ENCODE measurements around the gene GYS2.
"Not testable (repeated sequence)": the region's sequence is repeated elsewhere in the genome, so short reads cannot be mapped to it uniquely, and the experiment has no call there.

The GYS2 gene

DNA sequence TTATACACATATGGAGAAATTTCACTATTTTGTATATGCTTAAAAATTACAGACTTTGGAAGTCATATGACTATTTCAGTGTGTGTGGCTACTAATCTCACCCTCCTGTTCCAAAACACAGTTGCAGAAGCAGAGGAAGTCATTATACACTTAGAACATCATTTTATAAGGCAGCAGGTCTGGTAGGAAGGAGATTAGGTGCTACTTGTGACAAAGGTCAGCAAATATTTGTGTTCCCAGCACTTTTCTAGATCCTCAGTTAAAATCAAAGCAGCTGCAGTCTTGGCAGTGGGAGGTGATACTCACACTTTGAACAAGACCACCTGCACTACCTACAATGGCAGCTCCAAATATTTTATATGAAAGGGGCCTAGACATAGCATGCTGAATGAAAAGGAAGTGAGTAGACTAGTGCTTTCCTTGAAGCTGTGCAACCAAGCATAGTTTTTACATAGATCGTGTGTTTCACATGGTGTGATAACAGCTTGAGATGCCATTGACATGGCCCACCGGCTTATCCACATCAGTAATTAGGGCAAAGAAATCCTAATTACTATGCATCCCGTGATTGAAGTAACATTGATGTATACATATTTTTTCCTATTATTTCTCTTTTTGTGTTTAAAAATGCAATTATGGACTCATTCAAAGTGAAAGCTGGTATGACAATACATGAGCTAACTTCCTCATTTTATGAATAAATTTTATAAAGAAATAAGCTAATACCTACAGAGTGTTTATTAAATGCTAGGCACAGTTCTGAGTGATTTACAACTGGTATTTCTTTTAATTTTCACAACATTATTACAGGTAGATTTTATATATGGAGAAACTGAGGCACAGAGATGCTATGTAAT, 5.3 kb downstream of the GYS2 start:
- peak; percentile 6 for DNase-seq

DNA sequence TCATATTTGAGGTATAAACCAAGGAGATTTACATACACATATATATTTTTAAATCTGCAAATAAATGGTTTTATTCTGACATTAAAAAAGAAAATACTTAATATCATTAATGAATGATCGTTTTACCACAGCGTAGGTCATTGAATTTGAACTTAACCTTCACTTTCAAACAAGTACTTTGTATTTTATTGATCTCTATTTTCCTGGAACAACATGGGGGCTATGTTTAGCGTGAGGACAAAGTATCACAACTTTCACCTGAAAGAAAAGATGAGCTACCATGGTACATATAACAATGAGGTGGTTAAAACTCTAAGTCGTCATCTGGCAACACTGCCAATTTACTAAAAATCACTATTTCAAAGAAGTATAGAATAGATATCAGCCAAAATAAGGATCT, 6.0 kb downstream of the GYS2 start:
- DNase-seq: no peak

DNA sequence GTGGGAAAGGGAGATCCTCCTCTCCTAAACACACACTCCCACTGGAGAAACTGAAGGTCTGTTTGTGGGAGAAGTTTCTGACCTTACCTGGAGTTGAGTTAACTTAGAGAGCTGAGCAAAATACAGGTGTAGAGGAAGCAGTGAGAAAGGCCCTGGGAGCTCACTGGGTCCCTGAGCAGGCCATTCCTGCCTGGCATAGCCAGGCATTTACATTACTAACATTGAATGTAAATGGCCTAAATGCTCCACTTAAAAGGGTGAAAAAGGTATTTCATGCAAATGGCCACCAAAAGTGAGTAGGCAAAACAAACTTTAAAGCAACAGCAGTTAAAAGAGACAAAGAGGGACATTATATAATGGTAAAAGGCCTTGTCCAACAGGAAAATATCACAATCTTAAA, 9.3 kb downstream of the GYS2 start:
- DNase-seq: not testable (repeated sequence)

DNA sequence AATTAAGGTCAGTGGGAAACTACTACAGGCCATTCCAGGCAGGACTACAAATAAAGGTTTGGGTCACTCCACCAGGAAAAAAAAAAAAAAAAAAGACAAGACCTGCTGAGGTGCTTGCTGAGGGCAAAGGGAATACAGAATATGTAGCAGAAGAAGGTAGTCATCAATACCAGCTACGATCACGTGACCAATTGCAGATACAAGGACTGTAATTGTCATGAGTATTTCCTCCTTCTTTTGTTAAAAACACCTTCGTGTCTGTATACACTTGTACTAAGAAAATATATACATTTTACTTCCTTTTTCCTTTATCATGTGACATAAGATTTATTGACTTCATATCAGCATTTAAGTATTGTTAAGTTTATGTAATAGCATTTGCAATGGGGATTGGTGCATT, 19.2 kb downstream of the GYS2 start:
- no peak for DNase-seq

DNA sequence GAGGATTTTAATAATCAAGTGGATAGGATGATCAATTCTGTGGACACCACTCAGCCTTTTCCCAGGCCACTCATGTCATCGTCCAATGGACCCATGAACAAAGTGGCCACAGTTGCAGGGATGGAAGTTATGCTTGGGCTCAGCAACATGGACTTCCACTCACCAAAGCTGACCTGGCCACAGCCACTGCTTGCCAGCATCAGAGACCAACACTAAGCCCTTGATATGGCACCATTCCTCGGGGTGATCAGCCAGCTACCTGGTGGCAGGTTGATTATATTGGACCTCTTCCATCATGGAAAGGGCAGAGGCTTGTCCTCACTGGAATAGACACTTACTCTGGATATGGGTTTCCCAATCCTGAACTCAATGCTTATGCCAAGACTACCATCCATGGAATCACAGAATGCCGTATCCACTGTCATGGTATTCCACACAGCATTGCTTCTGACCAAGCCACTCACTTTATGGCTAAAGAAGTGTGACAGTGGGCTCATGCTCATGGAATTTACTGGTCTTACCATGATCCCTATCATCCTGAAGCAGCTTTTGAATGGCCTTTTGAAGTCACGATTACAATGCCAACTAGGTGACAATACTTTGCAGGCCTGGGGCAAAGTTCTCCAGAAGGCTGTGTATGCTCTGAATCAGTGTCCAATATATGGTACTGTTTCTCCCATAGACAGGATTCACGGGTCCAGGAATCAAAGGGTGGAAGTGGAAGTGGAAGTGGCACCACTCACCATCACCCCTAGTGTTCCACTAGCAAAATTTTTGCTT, 20.1 kb downstream of the GYS2 start:
- DNase-seq: not testable (repeated sequence)

DNA sequence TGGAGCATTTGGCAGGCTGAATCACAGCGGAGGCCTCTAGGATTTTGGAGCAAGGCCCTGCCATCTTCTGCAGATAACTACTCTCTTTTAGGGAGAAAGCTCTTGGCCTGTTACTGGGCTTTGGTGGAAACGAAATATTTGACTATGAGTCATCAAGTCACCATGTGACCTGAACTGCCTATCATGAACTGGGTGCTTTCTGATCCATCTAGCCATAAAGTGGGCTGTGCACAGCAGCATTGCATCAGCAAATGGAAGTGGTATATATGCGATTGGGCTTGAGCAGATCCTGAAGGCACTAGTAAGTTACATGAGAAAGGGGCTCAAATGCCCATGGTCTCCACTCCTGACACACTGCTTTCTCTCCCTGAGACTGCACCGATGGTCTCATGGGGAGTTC, 21.1 kb downstream of the GYS2 start:
- no peak for DNase-seq

DNA sequence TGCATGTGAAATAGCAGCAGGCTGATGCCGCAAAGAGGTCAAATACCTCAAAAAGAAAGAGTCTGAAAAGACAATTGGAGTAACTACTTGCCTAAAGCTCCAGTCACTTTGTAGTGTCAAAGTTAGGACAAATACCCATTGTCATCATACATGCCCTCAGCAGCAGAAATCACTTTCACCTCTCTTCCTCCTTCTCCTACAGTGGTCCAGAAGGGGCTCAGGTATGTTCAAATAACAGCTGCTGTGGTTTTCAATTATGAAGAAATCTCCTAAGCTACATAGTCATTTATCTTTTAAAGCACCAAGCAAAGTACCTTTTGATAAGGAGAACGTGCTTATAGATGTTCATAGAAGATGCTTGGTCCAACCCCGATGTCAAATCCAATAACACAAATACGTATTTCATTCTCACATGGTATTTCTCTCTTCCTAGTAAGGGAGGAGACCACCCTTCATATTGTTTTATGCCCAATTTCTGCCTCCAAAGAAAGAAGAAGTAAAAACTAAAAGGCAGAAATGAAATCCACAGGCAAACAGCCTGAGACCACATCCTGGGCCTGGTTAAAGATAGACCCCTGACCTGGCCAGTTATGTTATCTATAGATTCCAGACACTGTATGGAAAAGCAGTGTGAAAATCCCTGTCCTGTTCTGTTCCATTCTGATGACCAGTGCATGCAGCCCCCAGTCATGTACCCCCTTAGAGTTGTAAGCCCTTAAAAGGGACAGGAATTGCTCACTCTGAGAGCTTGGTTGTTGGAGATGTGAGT, 23.7 kb downstream of the GYS2 start:
- no peak for DNase-seq

DNA sequence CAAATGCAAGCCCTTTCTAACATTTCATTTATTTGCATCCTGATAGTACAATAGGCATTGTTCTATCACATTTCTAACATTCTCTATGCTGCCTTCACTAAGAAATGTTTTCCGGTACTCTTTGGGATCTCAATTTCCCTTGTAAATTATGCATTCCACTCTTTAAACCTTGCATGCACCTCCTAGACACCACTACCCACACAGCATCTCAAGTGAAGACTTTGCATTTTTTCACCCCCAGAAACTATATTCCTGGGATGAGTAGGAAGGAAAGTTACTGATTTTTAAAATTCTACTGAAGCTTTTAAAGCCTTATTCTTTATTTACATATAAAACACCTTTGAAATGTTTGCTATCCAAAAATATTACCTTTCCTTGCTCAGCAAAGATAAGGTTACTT, 27.1 kb downstream of the GYS2 start:
- no peak for DNase-seq

DNA sequence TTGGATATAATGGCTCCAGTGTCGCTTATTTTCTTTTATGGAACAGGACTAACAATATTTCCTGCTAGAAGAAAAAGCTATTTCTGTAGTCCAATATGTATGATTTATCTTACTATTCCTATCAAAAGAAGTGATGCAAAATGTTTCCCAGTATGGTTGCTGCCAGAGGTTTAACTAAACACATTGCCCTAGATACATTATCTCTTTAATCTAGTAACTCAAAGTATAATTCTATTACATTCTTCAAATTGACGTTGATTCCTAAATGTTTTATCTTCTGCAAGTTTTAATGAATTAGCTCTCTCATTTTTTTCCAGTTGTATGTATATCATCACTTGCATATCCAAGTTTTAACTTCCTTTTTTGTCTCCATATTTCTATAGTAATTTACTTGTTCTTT, 28.2 kb downstream of the GYS2 start:
- DNase-seq: no peak

DNA sequence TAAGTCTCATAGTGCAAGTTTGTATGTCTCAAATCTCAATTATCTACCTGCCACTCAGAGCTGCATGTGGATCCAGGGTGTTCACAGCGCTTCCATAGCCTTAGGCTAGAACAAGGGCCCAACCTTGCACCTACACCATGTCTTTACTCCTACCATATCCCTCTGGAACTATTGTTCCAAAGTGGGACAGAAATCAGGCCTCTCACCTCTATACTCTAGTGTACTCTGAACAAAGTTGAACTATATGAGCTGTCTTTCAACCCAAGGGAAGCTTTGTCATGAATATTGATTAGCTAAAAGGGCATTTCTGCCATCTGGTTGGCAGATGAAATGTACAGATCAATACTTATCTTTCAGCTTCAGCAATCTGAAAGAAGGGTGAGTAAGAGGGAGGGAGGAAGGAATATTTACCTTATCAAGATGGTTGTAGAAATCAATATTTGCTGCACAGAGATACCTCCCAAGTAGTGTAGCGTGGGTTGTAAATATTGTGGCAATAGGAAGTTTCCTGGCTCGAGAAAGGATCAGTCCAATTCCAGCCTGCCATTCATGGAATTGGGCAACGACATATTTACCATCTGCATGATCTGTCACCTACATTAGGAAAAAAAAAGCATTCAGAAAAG, 30.8 kb downstream of the GYS2 start:
- DNase-seq: no peak

DNA sequence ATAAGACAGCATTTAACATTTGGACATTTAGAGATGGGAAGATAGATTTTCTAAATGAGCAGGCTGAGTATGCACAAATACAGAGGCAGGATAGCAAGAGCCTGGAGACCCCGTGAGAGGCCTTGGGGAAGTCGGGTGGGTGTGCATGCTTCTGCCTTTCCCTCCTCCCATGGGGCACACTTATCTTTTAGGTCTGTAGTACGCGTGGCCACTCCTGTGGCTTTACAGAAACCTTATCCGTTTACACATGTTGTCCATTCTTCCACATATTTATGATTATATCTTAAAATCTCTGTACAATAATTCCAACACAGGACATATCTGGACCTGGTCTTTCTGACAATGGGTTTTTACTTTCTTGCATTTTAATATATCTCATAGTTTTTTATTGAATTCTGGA, 33.6 kb downstream of the GYS2 start:
- DNase-seq: no peak

DNA sequence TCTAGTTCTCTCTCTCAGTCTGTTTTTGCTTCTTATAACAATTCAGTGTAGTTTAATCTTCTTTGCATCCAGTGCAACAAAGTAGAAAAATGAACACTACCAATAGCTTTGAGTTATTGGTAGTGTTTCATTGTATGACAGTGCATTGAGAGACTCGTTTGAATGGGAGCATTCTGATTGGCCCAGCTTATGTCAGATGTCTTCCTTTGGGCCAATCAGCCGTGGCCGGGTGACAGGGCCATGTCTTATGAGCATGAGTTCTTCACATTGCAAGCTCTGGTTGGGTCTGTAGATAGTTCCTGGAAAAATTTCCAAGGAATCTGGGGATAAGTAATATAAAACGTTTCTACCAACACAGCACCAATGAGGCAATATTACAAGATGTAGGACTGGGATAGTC, 36.5 kb downstream of the GYS2 start:
- DNase-seq: no peak

DNA sequence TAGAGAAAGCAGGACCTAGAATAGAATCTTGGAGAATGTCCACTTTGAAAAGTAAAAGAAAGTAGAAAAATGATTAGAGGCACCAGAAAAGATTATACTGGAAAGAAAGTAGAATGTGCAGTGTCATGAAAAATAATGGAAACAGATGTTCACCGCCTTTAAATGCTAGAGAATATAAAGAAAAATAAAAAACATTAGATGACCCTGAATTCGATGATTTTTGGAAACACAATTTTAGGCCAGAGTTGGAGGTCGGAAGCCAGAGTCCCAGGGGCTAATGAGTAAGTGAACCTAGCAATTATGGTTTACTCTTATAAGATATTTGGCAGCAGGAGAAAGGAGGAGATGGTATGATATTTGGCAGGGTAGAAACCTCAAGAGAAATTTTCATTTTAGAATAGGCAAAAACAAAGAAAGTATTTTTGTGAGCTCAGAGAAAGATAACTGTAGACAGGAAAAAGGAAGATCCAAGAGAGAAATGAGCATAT, 37.7 kb downstream of the GYS2 start:
- no peak for DNase-seq

DNA sequence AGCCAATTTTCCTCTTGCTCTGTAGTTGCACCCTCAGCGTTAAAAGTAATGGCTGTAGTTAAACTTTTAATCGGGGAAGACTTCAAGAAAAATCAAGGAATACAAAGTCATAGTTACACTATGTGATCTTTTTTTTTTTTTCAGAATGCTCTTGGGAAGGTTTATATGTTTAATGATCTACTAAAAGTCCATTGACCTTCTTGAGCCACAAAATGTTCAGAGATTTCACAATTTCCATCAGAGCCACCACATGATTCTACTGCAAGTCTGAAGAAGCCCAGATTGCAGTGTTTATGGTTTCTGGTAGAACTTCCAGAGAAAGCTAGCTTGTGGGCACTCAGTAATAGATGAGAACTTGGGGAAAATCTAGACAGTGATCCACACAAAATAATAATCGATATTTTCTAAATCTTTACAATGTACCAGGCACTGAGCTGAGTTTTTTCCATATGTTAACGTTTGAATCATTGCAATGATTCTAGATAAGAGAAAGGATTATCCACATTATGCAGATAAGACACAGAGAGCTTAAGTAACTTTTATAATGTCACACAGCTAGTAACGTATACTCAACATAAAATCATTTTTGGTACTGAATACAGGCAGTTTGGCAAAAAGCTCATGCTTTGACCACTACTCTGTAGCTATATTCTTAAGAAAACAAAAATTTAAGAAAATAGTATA, 38.3 kb downstream of the GYS2 start:
- no peak for DNase-seq

DNA sequence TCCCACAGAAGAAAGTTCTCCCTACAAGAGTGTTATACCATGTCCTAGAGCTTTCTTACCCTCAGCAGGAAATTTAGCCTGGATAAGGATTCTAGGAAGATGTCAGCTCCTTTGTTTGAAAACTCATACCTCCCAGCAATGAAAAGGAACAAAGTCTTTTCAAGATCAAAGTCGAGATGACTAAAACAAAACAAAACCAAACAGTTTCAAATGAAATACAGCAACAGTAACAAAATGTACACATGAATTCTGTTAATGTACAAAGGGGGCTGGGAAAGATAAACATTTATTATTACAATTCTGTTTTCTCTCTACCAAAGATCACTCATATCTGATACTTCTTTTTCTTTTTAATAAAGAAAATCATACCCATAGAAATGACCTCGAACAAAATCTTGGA, 41.8 kb downstream of the GYS2 start:
- DNase-seq: no peak

DNA sequence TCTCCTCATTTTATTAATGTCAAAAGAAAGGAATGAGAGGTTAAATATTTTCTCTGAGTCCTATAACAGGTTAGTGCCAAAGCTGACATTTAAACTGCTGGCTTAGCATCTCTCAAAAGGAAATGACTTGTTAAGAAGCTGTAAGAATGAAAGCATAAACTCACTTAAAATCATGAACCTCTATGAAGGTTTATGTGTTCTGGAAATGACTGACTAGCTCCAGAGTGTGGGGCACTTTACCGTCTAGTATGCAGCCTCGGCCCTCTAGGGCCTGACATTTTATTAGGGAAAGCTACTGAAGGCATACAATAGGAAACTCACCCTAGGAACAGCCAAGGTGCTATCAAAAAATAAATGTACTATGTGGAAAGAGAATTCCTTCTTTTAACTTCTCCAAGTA, 43.5 kb downstream of the GYS2 start:
- DNase-seq: no peak

DNA sequence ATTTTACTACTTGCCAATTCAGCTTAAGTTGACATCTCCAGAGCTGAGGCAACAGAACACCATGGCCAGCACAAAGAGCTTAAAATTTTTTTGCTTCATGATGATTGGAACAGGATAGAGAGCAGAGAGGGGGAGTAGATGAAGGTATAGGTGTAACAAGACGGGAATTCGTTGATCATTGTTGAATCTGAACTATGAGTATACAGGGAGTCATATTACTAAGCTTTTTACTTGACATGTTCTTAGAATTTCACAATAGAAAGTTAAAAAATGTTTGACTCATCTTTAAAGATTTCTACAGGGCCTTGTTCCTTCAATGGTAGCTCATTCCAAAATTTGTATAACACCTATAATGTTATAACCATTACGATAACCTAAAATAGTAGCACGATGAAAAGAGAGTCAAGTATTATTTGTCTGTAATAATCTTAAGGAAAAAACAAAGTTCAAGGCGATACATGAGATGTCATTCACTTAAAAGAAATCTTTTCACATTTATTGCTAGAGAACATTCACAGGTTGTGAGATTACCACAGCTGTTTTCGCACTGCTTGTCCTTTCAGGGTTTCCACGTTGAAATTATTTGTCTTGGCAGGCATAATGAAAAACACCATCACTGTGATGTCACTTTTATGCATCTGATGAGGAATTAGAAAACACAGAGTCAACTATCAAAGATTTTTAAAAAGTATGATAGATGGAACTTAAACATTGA, 44.6 kb downstream of the GYS2 start:
- DNase-seq: no peak

DNA sequence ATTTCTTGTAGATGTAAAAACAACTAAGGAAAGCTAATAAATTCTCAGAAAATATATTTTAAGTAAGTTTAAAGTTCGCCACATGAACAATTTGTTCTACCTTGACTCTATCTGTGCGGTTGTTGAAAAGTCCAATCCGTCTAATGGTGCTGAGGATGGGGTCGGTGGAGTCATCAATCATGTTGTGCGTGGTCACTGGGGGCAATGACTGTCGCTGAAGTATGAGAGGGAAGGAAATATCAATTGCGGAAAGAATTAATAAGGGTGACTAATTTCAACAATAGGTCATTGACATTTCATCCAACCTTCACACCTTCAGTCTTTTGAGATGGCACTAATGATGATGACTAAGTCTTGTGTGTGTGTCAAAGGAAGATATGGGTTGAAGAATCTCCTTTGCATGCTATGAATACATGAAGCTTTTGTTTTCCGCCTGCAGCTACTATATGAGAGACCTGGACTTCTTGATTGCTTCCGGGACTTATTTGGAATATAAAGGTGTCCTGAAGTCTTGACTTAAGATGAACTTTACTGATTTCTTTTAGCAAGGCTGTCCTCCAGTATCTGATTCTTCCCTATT, 46.5 kb downstream of the GYS2 start:
- no peak for DNase-seq

DNA sequence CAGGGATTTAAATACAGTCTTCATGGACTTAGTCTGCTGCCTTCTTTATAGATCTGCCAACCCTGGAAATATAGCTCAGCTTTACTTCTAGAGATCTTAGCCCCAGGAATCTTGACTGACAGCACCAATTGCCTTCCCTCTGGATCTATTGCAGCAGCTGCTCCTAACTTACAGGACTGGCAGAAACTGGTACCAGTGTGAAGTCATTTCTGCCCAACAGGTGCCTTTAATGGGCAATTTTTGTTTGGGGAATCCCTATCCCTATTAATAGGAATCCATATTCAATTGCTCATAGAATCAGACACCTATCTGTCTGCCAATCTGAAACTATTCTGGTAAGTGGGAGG, 51.3 kb downstream of the GYS2 start:
- no peak for DNase-seq

DNA sequence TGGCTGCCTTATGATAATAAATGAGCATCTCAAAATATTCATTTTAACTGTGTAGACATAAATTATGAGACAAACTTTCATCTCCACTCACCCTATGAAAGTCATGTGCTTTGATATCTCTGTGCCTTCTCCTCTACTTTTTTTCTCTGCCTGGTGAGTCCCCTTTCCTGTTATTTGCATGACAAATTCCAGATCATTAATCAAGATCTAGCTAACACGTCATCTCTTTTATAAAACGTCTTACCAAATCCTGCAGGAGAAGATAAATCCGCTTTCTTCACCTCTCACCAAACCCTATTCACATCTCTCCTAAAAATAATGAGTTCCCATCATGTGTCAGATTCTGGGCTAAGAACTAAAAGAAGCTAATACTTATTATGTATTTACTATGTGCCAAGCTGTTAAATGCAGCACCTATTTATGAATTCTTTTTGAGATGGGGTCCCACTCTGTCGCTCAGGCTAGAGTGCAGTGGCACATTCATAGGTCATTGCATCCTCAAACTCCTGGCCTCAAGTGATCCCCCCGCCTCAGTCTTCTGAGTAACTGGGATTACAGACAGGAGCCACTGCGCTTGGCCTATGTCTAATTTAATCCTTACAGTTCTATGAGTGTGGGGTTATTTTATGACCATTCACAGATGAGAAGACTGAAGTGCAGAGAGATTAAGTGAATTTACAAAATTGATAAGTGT, 51.9 kb downstream of the GYS2 start:
- DNase-seq: no peak
